ENCODE results near the gene OR14A2.

GRCh38 chr1:247741756-247742155, 6.2 kb downstream of the OR14A2 start:
- TF ChIP-seq CTCF (IDR thresholded peaks at IDR 0.05) (no peak), POLR2A (IDR thresholded peaks at IDR 0.05) (no peak)
